ENCODE data around the gene C11orf68. TPM values are rescaled to one million over a fixed set of nuclear protein-coding genes. Genes with fewer than 3 reads are reported as not detected.

C11orf68 gene
- total RNA-seq, 1 donor from 2014 or later: 34.6 TPM

GRCh38 chr11:65871811-65872548, 46.9 kb downstream of the C11orf68 start:
- peak overlapping the region; percentile 46 for H3K27ac ChIP-seq (ENCODE audit: low read depth, low read length)
- Mint-ChIP-seq H3K4me1 (ENCODE audit: low read depth, unreplicated experiment) (peaks cover 14% of the 10 kb centered on the region), H3K27me3 (ENCODE audit: low read depth, unreplicated experiment) (no peaks in the 10 kb centered on the region), H3K27ac (ENCODE audit: unreplicated experiment) (peak overlapping the region; percentile 80), H3K36me3 (ENCODE audit: low read depth, unreplicated experiment) (peaks cover 7% of the 10 kb centered on the region), H3K9me3 (ENCODE audit: unreplicated experiment) (no peaks in the 10 kb centered on the region), H3K4me3 (ENCODE audit: unreplicated experiment) (peak overlapping the region; percentile 80)
- peaks cover 9% of the 10 kb centered on the region for H3K36me3 ChIP-seq (ENCODE audit: insufficient read depth, low read length)
- DNase-seq (ENCODE audit: low read depth) (no peak), FAIRE-seq (no peak)
- no peaks in the 10 kb centered on the region for H3K9me3 ChIP-seq (ENCODE audit: insufficient read depth, low read depth, low read length)
- H3K4me1 ChIP-seq (ENCODE audit: insufficient read depth, low read length): peaks cover 33% of the 10 kb centered on the region
- peaks cover 48% of the 10 kb centered on the region for H4K20me1 ChIP-seq (ENCODE audit: insufficient read depth, low read length)
- H2AFZ ChIP-seq (ENCODE audit: low read depth, low read length): no peak overlapping the region
- H3K9ac ChIP-seq (ENCODE audit: low read length): peak overlapping the region; percentile 92
- H3K27me3 ChIP-seq (ENCODE audit: insufficient read depth, low read length): no peaks in the 10 kb centered on the region
- TF ChIP-seq EZH2 (IDR thresholded peaks at IDR 0.05; ENCODE audit: insufficient read depth, low read length): no peak
- TF ChIP-seq CTCF (IDR thresholded peaks at IDR 0.05; ENCODE audit: insufficient read depth, low read depth, low read length): no peak
- H3K79me2 ChIP-seq (ENCODE audit: insufficient read depth, low read length): peaks cover 47% of the 10 kb centered on the region
- peak overlapping the region; percentile 100 for H3K4me2 ChIP-seq (ENCODE audit: low read length)
- H3K4me3 ChIP-seq (ENCODE audit: insufficient read depth, low read depth, low read length): peak overlapping the region; percentile 68

GRCh38 chr11:65870706-65871681, 47.9 kb downstream of the C11orf68 start:
- no peaks in the 10 kb centered on the region for H3K9me3 Mint-ChIP-seq (ENCODE audit: unreplicated experiment)
- H3K27me3 Mint-ChIP-seq (ENCODE audit: low read depth, unreplicated experiment): no peaks in the 10 kb centered on the region
- Histone ChIP-seq H3K4me3 (ENCODE audit: insufficient read depth, low read depth, low read length) (peak overlapping the region; percentile 68), H2AFZ (ENCODE audit: low read depth, low read length) (no peak overlapping the region), H3K4me2 (ENCODE audit: low read length) (peak overlapping the region; percentile 100), H3K9ac (ENCODE audit: low read length) (peak overlapping the region; percentile 92), H3K9me3 (ENCODE audit: insufficient read depth, low read depth, low read length) (no peaks in the 10 kb centered on the region), H3K4me1 (ENCODE audit: insufficient read depth, low read length) (peaks cover 33% of the 10 kb centered on the region), H3K36me3 (ENCODE audit: insufficient read depth, low read length) (peaks cover 14% of the 10 kb centered on the region), H4K20me1 (ENCODE audit: insufficient read depth, low read length) (peaks cover 54% of the 10 kb centered on the region), H3K27ac (ENCODE audit: low read depth, low read length) (no peak overlapping the region), H3K79me2 (ENCODE audit: insufficient read depth, low read length) (peaks cover 47% of the 10 kb centered on the region), H3K27me3 (ENCODE audit: insufficient read depth, low read length) (no peaks in the 10 kb centered on the region)
- H3K27ac Mint-ChIP-seq (ENCODE audit: unreplicated experiment): peak overlapping the region; percentile 50
- H3K36me3 Mint-ChIP-seq (ENCODE audit: low read depth, unreplicated experiment): peaks cover 7% of the 10 kb centered on the region
- no peak for DNase-seq (ENCODE audit: low read depth)
- peaks cover 14% of the 10 kb centered on the region for H3K4me1 Mint-ChIP-seq (ENCODE audit: low read depth, unreplicated experiment)
- no peak for FAIRE-seq
- TF ChIP-seq CTCF (IDR thresholded peaks at IDR 0.05; ENCODE audit: insufficient read depth, low read depth, low read length) (no peak), EZH2 (IDR thresholded peaks at IDR 0.05; ENCODE audit: insufficient read depth, low read length) (no peak)
- peak overlapping the region; percentile 80 for H3K4me3 Mint-ChIP-seq (ENCODE audit: unreplicated experiment)
